H1 (cell line): Measurements from ENCODE around the gene MAP2K7. TPM values are rescaled to one million over a fixed set of nuclear protein-coding genes. Genes with fewer than 3 reads are reported as not detected.
A peak's percentile ranks its signal among the peaks of the same experiment; 100 is the strongest.

Experiments
- CTCF ChIA-PET: fragments of 300-600 bp; sonication (Branson Sonifier 250); formaldehyde crosslinking; loops from one replicate; lab custom pipeline; 2021; ENCODE audit not compliant: partially characterized antibody; lab: Charles Lee
- POLR2A ChIA-PET: fragments of 300-600 bp; sonication (Branson Sonifier 250); formaldehyde crosslinking; loops from one replicate; lab custom pipeline; 2021; ENCODE audit warnings: inconsistent platforms; ENCODE audit not compliant: partially characterized antibody; lab: Charles Lee
- DNase-seq, 2 experiments: peaks; one replicate each; pipeline versions ENCODE4 v3.0.0 to v3.0.0-alpha.2; 2010 to 2022; ENCODE audit warnings: low spot score in 2 of 2, low read depth in 1 of 2, mixed read lengths in 1 of 2
- FAIRE-seq: peaks from 2 replicates; lab custom pipeline; 2011; peaks lifted over from hg19 to GRCh38; lab: Jason Lieb, UNC
- H2AFZ ChIP-seq: 2 replicates; pipeline ENCODE4 v1.8.1; 2012; ENCODE audit warnings: low read length, inconsistent platforms
- H2AK5ac ChIP-seq: 2 replicates; pipeline ENCODE4 v1.6.1; 2013; ENCODE audit warnings: low read depth, low read length
- H2BK120ac ChIP-seq: replicated peaks from 2 replicates; pipeline ENCODE3; 2013; ENCODE audit warnings: low read depth, low read length, inconsistent platforms
- H2BK12ac ChIP-seq: 2 replicates; pipeline ENCODE4 v1.6.1; 2013; ENCODE audit warnings: low read depth, low read length
- H2BK15ac ChIP-seq: 2 replicates; pipeline ENCODE4 v1.6.1; 2013; ENCODE audit warnings: low read length
- H2BK20ac ChIP-seq: 2 replicates; pipeline ENCODE4 v1.6.1; 2013; ENCODE audit warnings: low read length
- H2BK5ac ChIP-seq: 2 replicates; pipeline ENCODE4 v1.6.1; 2013; ENCODE audit warnings: low read depth, low read length
- H3K14ac ChIP-seq: 2 replicates; pipeline ENCODE4 v1.6.1; 2013; ENCODE audit warnings: inconsistent platforms; ENCODE audit not compliant: insufficient read length
- H3K18ac ChIP-seq: 2 replicates; pipeline ENCODE4 v1.6.1; 2013; ENCODE audit warnings: low read length; ENCODE audit errors: extremely low read depth
- H3K23ac ChIP-seq: 2 replicates; pipeline ENCODE4 v1.6.1; 2013; ENCODE audit warnings: inconsistent platforms; ENCODE audit not compliant: insufficient read length
- H3K23me2 ChIP-seq: 2 replicates; pipeline ENCODE4 v1.6.1; 2013; ENCODE audit warnings: low read depth, low read length
- H3K27ac ChIP-seq: 2 replicates; pipeline ENCODE4 v1.6.1; 2011; ENCODE audit warnings: low read depth, low read length, inconsistent platforms
- H3K27me3 ChIP-seq, 4 experiments: replicated peaks in 1 of 4; 1 replicate in 1 of 4; 2 replicates in 3 of 4; pipeline versions ENCODE4 v1.6.1 to v1.8.1; 2011 to 2013; ENCODE audit warnings: low read length in 3 of 4, mild to moderate bottlenecking in 3 of 4, inconsistent platforms in 2 of 4, mixed read lengths in 2 of 4, moderate library complexity in 1 of 4; ENCODE audit not compliant: control insufficient read depth in 3 of 4, insufficient read depth in 3 of 4; ENCODE audit errors: extremely low read depth in 1 of 4
- H3K36me3 ChIP-seq, 4 experiments: 2 replicates each; pipeline versions ENCODE4 v1.6.1 to v1.8.1; 2011 to 2013; ENCODE audit warnings: mild to moderate bottlenecking in 4 of 4, low read length in 3 of 4, moderate library complexity in 2 of 4, control low read depth in 1 of 4, inconsistent platforms in 1 of 4; ENCODE audit not compliant: insufficient read depth in 4 of 4, control insufficient read depth in 2 of 4
- H3K4ac ChIP-seq: replicated peaks from 2 replicates; pipeline ENCODE3; 2013; ENCODE audit warnings: low read length, low read depth, mixed read lengths, inconsistent platforms; ENCODE audit not compliant: insufficient read length
- H3K4me1 ChIP-seq, 4 experiments: replicated peaks in 1 of 4; 1 replicate in 1 of 4; 2 replicates in 3 of 4; pipeline versions ENCODE4 v1.6.1 to v1.8.1; 2011 to 2013; ENCODE audit warnings: low read length in 3 of 4, inconsistent platforms in 2 of 4, mixed read lengths in 1 of 4; ENCODE audit not compliant: insufficient read depth in 4 of 4, control insufficient read depth in 3 of 4
- H3K4me2 ChIP-seq, 2 experiments: 2 replicates each; pipeline versions ENCODE4 v1.6.1 to v1.8.1; 2011 to 2013; ENCODE audit warnings: low read depth in 2 of 2, low read length in 2 of 2, control low read depth in 1 of 2, inconsistent platforms in 1 of 2, mild to moderate bottlenecking in 1 of 2; ENCODE audit not compliant: insufficient read depth in 1 of 2
- H3K4me3 ChIP-seq, 4 experiments: fragments of 200-600, 300-600 bp in 1 of 4; sonication (generic), shearing (Covaris generic), sonication (Bioruptor Twin) in 1 of 4; 2 replicates each; pipeline versions ENCODE4 v1.5.1 to v1.8.1; 2011 to 2016; ENCODE audit warnings: low read length in 4 of 4, low read depth in 3 of 4, control low read depth in 2 of 4, inconsistent platforms in 2 of 4, mild to moderate bottlenecking in 2 of 4, mixed read lengths in 1 of 4, moderate library complexity in 1 of 4; ENCODE audit not compliant: insufficient read depth in 2 of 4; ENCODE audit errors: extremely low read depth in 1 of 4
- H3K56ac ChIP-seq: replicated peaks from 2 replicates; pipeline ENCODE3; 2013; ENCODE audit warnings: low read depth, mild to moderate bottlenecking, mixed read lengths, low read length, inconsistent platforms; ENCODE audit not compliant: insufficient read length
- H3K79me1 ChIP-seq: 2 replicates; pipeline ENCODE4 v1.6.1; 2013; ENCODE audit warnings: low read depth, low read length, control low read depth
- H3K79me2 ChIP-seq, 2 experiments: 2 replicates each; pipeline versions ENCODE4 v1.6.1 to v1.8.1; 2012 to 2013; ENCODE audit warnings: low read length in 2 of 2, mild to moderate bottlenecking in 2 of 2, inconsistent platforms in 1 of 2; ENCODE audit not compliant: insufficient read depth in 2 of 2, control insufficient read depth in 1 of 2
- H3K9ac ChIP-seq, 4 experiments: replicated peaks in 1 of 4; 1 replicate in 1 of 4; 2 replicates in 3 of 4; pipeline versions ENCODE4 v1.6.1 to v1.8.1; 2011 to 2013; ENCODE audit warnings: low read depth in 3 of 4, low read length in 3 of 4, control low read depth in 2 of 4, mild to moderate bottlenecking in 2 of 4, moderate library complexity in 2 of 4, inconsistent platforms in 1 of 4; ENCODE audit errors: extremely low read depth in 1 of 4
- H3K9me3 ChIP-seq, 2 experiments: 2 replicates each; pipeline versions ENCODE4 v1.6.1 to v1.8.1; 2012 to 2013; ENCODE audit warnings: mild to moderate bottlenecking in 2 of 2, moderate library complexity in 2 of 2, control low read depth in 1 of 2, inconsistent platforms in 1 of 2, low read depth in 1 of 2, low read length in 1 of 2, mixed read lengths in 1 of 2; ENCODE audit not compliant: insufficient read depth in 2 of 2
- H4K20me1 ChIP-seq, 2 experiments: replicated peaks in 1 of 2; 2 replicates each; pipeline versions ENCODE3 to v1.8.1; 2011 to 2013; ENCODE audit warnings: inconsistent platforms in 2 of 2, low read length in 2 of 2, mild to moderate bottlenecking in 1 of 2; ENCODE audit not compliant: insufficient read depth in 2 of 2, control insufficient read depth in 1 of 2
- H4K5ac ChIP-seq: 2 replicates; pipeline ENCODE4 v1.6.1; 2013; ENCODE audit warnings: low read length, low read depth, mixed read lengths, inconsistent platforms; ENCODE audit not compliant: insufficient read length
- H4K8ac ChIP-seq: 2 replicates; pipeline ENCODE4 v1.8.0; 2013; ENCODE audit warnings: mild to moderate bottlenecking, moderate library complexity, low read length, inconsistent platforms; ENCODE audit not compliant: insufficient read depth; ENCODE audit errors: extremely low read depth
- H4K91ac ChIP-seq: replicated peaks from 2 replicates; pipeline ENCODE3; 2013; ENCODE audit warnings: low read length, mixed read lengths, inconsistent platforms; ENCODE audit not compliant: insufficient read length
- HDAC2 ChIP-seq, 2 experiments: fragments of 300-600 bp in 1 of 2; sonication (generic) in 1 of 2; IDR thresholded peaks; 2 replicates each; pipeline ENCODE4 v1.6.1; 2011 to 2012; ENCODE audit warnings: low read depth in 2 of 2, low read length in 2 of 2, mild to moderate bottlenecking in 2 of 2, moderate library complexity in 2 of 2, borderline replicate concordance in 1 of 2, inconsistent platforms in 1 of 2
- TCF12 ChIP-seq: IDR thresholded peaks from 2 replicates; pipeline ENCODE4 v1.6.1; 2011; ENCODE audit warnings: low read depth, mild to moderate bottlenecking, low read length
- USF2 ChIP-seq: IDR thresholded peaks from 2 replicates; pipeline ENCODE4 v1.6.1; 2011; ENCODE audit warnings: low read length, improper control_type of control experiment
- WGBS, 2 experiments: shearing (Covaris generic) in 1 of 2; methylation state at CpG; one replicate each; pipeline versions ENCODE4 v1.1.6 to v1.1.7; 2013 to 2015; ENCODE audit warnings: low lambda C conversion rate in 2 of 2, mixed read lengths in 2 of 2, inconsistent platforms in 1 of 2, low coverage in 1 of 2, missing lambda C conversion rate in 1 of 2; ENCODE audit not compliant: insufficient replicate concordance in 2 of 2, insufficient coverage in 1 of 2, insufficient read length in 1 of 2; ENCODE audit errors: extremely low coverage in 1 of 2, missing lambda C conversion rate in 1 of 2; 5-methylcytosine and 5-hydroxymethylcytosine counted together
- polyA plus RNA-seq, 7 experiments: library from polyadenylated mRNA; depleted of rRNA in 3 of 7; stranded (reverse) in 5 of 7; unstranded in 2 of 7; fragments of >200 nt in 5 of 7; fragments of 200-250 nt in 2 of 7; gene quantifications; 1 replicate in 5 of 7; 2 replicates in 1 of 7; 4 replicates in 1 of 7; pipeline versions ENCODE4 v1.2.1 to v1.2.3, GENCODE V29; 2011 to 2013; ENCODE audit warnings: missing spikeins in 2 of 7, mixed read lengths in 2 of 7
- total RNA-seq: library from RNA; stranded (reverse); fragmentation: NEBNext Ultra II Directional; extraction: Animal tissue kit (Norgen Biotek cat#: 25700); gene quantifications from 2 replicates; pipeline ENCODE4 v1.2.1, GENCODE V29; 2021

Gene MAP2K7
- total and polyA plus RNA-seq, 2 of the 8 experiments (the other 6 are each of a cell fraction or from before 2014, with no cell fraction given): 8.9 to 38.3 TPM

- Histone ChIP-seq H3K14ac (no peak overlapping the region), H3K23ac (no peak overlapping the region), H3K4me3 (peak overlapping the region in 2 of 4 experiments; percentile 3 to 66; a peak in 3 of 8 replicates), H3K4ac (no peak overlapping the region), H4K8ac (peak overlapping the region; percentile 83), H3K23me2 (peaks cover 13% of the 10 kb centered on the region), H4K5ac (peak overlapping the region; percentile 65), H2BK5ac (no peak overlapping the region), H3K9me3 (no peaks in the 10 kb centered on the region), H2BK15ac (no peak overlapping the region), H2BK120ac (no peak overlapping the region), H3K56ac (no peak overlapping the region), H3K79me2 (no peaks in the 10 kb centered on the region), H3K79me1 (no peaks in the 10 kb centered on the region), H3K27me3 (no peaks in the 10 kb centered on the region), H4K20me1 (peaks cover 13 to 24% of the 10 kb centered on the region in 2 experiments), H3K18ac (peak overlapping the region; percentile 71; the same call in 1 of the 2 replicates), H2BK12ac (no peak overlapping the region), H3K9ac (no peak overlapping the region), H4K91ac (no peak overlapping the region), H2AK5ac (no peak overlapping the region), H3K36me3 (peaks cover 0 to 3% (median 0%) of the 10 kb centered on the region in 4 experiments; a peak in 2 of 8 replicates), H3K4me1 (peaks cover 0 to 16% (median 6%) of the 10 kb centered on the region in 4 experiments; a peak in 5 of 7 replicates), H3K27ac (no peak overlapping the region), H2AFZ (no peak overlapping the region), H3K4me2 (peak overlapping the region; percentile 4 to 78; a peak in 3 of 4 replicates), H2BK20ac (no peak overlapping the region)
- peak in 1 of 2 experiments; percentile 62 for DNase-seq
- FAIRE-seq: no peak
- TF ChIP-seq HDAC2 (IDR thresholded peaks at IDR 0.05; ENCODE audit: borderline replicate concordance in 1 of 2, low read depth in 2 of 2, low read length in 2 of 2): 0 out of 4 replicates have a peak, but pooled peaks of 1 of the 2 experiments have one; percentile 12
- TF ChIP-seq USF2: no peak
- TF ChIP-seq TCF12: no peak
- ChIA-PET CTCF (interaction anchor here (0.5 to 5.7 kb wide), 5 partner anchors 14 to 72 kb away, joined by 3 to 31 read pairs (median 3); no protein-coding TSS in a partner anchor), POLR2A (interaction anchor here (0.7 to 10.6 kb wide), 5 partner anchors 16 to 382 kb away, joined by 3 to 106 read pairs (median 4); partner anchors contain the start of gene TIMM44)
- 73% methylated on average over 22 of the region's 34 CpGs; no CpG with 5 or more reads in 1 of the 2 experiments for WGBS, 2 experiments
Observed at GRCh38 chr19:7924651-7925170, 21.0 kb downstream of the MAP2K7 start.
